Astrocyte (in vitro differentiated cells and primary cell): ENCODE data around the gene COL16A1. TPM values are rescaled to one million over a fixed set of nuclear protein-coding genes. Genes with fewer than 3 reads are reported as not detected.

Source experiments
- DNase-seq: peaks from one replicate; pipeline ENCODE4 v3.0.0-alpha.2; 2010; ENCODE audit warnings: low read depth
- FAIRE-seq: peaks from 2 replicates; lab custom pipeline; 2011; peaks lifted over from hg19 to GRCh38; lab: Jason Lieb, UNC
- H2AFZ ChIP-seq: 2 replicates; pipeline ENCODE4 v1.6.0; 2012; ENCODE audit warnings: low read depth, low read length, inconsistent platforms
- H3K27ac ChIP-seq: 2 replicates; pipeline ENCODE4 v1.5.1; 2011; ENCODE audit warnings: low read depth, low read length, inconsistent platforms
- H3K27me3 ChIP-seq: 2 replicates; pipeline ENCODE4 v1.6.0; 2011; ENCODE audit warnings: low read length, inconsistent platforms; ENCODE audit not compliant: insufficient read depth
- H3K36me3 ChIP-seq: 2 replicates; pipeline ENCODE4 v1.5.1; 2011; ENCODE audit warnings: low read length, inconsistent platforms; ENCODE audit not compliant: insufficient read depth
- H3K4me1 ChIP-seq: 2 replicates; pipeline ENCODE4 v1.5.1; 2011; ENCODE audit warnings: low read length, inconsistent platforms; ENCODE audit not compliant: insufficient read depth
- H3K4me2 ChIP-seq: 2 replicates; pipeline ENCODE4 v1.6.0; 2012; ENCODE audit warnings: low read length, inconsistent platforms
- H3K4me3 ChIP-seq: 2 replicates; pipeline ENCODE4 v1.5.1; 2011; ENCODE audit warnings: low read depth, mild to moderate bottlenecking, low read length, inconsistent platforms; ENCODE audit not compliant: insufficient read depth
- H3K79me2 ChIP-seq: 2 replicates; pipeline ENCODE4 v1.6.0; 2012; ENCODE audit warnings: mild to moderate bottlenecking, low read length, inconsistent platforms; ENCODE audit not compliant: insufficient read depth
- H3K9ac ChIP-seq: 2 replicates; pipeline ENCODE4 v1.6.0; 2012; ENCODE audit warnings: mild to moderate bottlenecking, low read length, inconsistent platforms
- H3K9me3 ChIP-seq: 2 replicates; pipeline ENCODE4 v1.5.1; 2012; ENCODE audit warnings: low read depth, mild to moderate bottlenecking, low read length, inconsistent platforms; ENCODE audit not compliant: insufficient read depth
- H4K20me1 ChIP-seq: 2 replicates; pipeline ENCODE4 v1.6.0; 2012; ENCODE audit warnings: low read length, inconsistent platforms; ENCODE audit not compliant: insufficient read depth
- H3K27ac Mint-ChIP-seq: one replicate; pipeline ENCODE4 v1.8.0; 2021; ENCODE audit warnings: mild to moderate bottlenecking, mixed read lengths; ENCODE audit not compliant: unreplicated experiment
- H3K27me3 Mint-ChIP-seq: one replicate; pipeline ENCODE4 v1.8.0; 2021; ENCODE audit warnings: low read depth, mixed read lengths; ENCODE audit not compliant: unreplicated experiment
- H3K36me3 Mint-ChIP-seq: one replicate; pipeline ENCODE4 v1.8.0; 2021; ENCODE audit warnings: low read depth, mixed read lengths; ENCODE audit not compliant: unreplicated experiment
- H3K4me1 Mint-ChIP-seq: one replicate; pipeline ENCODE4 v1.8.0; 2021; ENCODE audit warnings: low read depth, mixed read lengths; ENCODE audit not compliant: unreplicated experiment
- H3K4me3 Mint-ChIP-seq: one replicate; pipeline ENCODE4 v1.8.0; 2021; ENCODE audit warnings: mild to moderate bottlenecking, moderate library complexity, mixed read lengths; ENCODE audit not compliant: unreplicated experiment
- H3K9me3 Mint-ChIP-seq: one replicate; pipeline ENCODE4 v1.8.0; 2021; ENCODE audit warnings: mild to moderate bottlenecking, mixed read lengths; ENCODE audit not compliant: unreplicated experiment
- CTCF ChIP-seq: IDR thresholded peaks from 2 replicates; pipeline ENCODE4 v1.5.1; 2011; ENCODE audit warnings: low read depth, mild to moderate bottlenecking, inconsistent platforms, low read length, moderate library complexity; ENCODE audit not compliant: insufficient read depth
- EZH2 ChIP-seq: IDR thresholded peaks from 2 replicates; pipeline ENCODE4 v1.6.1; 2012; ENCODE audit warnings: mild to moderate bottlenecking, low read length, inconsistent platforms; ENCODE audit not compliant: insufficient read depth
- total RNA-seq: library from RNA; stranded (reverse); gene quantifications from 2 replicates; pipeline ENCODE4 v1.2.1, GENCODE V29; 2021

The COL16A1 gene
- total RNA-seq, 1 donor from 2014 or later: 42.9 TPM

GRCh38 chr1:31691951-31692350 is 11.9 kb downstream of the COL16A1 start:
- no peak overlapping the region for H3K4me3 Mint-ChIP-seq
- no peak overlapping the region for H3K4me2 ChIP-seq
- no peaks in the 10 kb centered on the region for H3K27me3 ChIP-seq
- no peak overlapping the region for H3K4me3 ChIP-seq
- FAIRE-seq (no peak), DNase-seq (no peak)
- no peak for TF ChIP-seq CTCF
- TF ChIP-seq EZH2: no peak
- H3K4me1 Mint-ChIP-seq: peaks cover 28% of the 10 kb centered on the region
- no peaks in the 10 kb centered on the region for H4K20me1 ChIP-seq
- no peak overlapping the region for H3K9ac ChIP-seq
- no peak overlapping the region for H3K27ac Mint-ChIP-seq
- no peaks in the 10 kb centered on the region for H3K9me3 Mint-ChIP-seq
- H3K36me3 Mint-ChIP-seq: peaks cover 4% of the 10 kb centered on the region
- H3K27me3 Mint-ChIP-seq: no peaks in the 10 kb centered on the region
- no peak overlapping the region for H2AFZ ChIP-seq
- peaks cover under 1% of the 10 kb centered on the region for H3K36me3 ChIP-seq
- H3K79me2 ChIP-seq: no peaks in the 10 kb centered on the region
- peaks cover 31% of the 10 kb centered on the region for H3K4me1 ChIP-seq
- no peak overlapping the region for H3K27ac ChIP-seq
- H3K9me3 ChIP-seq: no peaks in the 10 kb centered on the region

GRCh38 chr1:31691446-31691845 is 12.4 kb downstream of the COL16A1 start:
- Histone ChIP-seq H3K4me2 (no peak overlapping the region), H3K27me3 (no peaks in the 10 kb centered on the region), H3K4me3 (no peak overlapping the region), H4K20me1 (no peaks in the 10 kb centered on the region), H3K27ac (no peak overlapping the region), H3K79me2 (no peaks in the 10 kb centered on the region), H3K9ac (no peak overlapping the region), H3K4me1 (peaks cover 33% of the 10 kb centered on the region), H3K9me3 (no peaks in the 10 kb centered on the region), H3K36me3 (peaks cover 1% of the 10 kb centered on the region), H2AFZ (no peak overlapping the region)
- Mint-ChIP-seq H3K4me1 (peaks cover 32% of the 10 kb centered on the region), H3K27ac (no peak overlapping the region), H3K36me3 (peaks cover 8% of the 10 kb centered on the region), H3K27me3 (no peaks in the 10 kb centered on the region), H3K4me3 (no peak overlapping the region), H3K9me3 (no peaks in the 10 kb centered on the region)
- FAIRE-seq (no peak), DNase-seq (no peak)
- TF ChIP-seq EZH2 (no peak), CTCF (no peak)

GRCh38 chr1:31690921-31691320 is 12.9 kb downstream of the COL16A1 start:
- Histone ChIP-seq H3K9ac (no peak overlapping the region), H3K4me3 (no peak overlapping the region), H4K20me1 (no peaks in the 10 kb centered on the region), H3K79me2 (no peaks in the 10 kb centered on the region), H2AFZ (no peak overlapping the region), H3K4me1 (peaks cover 36% of the 10 kb centered on the region), H3K4me2 (peak overlapping the region; percentile 74), H3K27me3 (no peaks in the 10 kb centered on the region), H3K36me3 (peaks cover 6% of the 10 kb centered on the region), H3K9me3 (no peaks in the 10 kb centered on the region), H3K27ac (no peak overlapping the region)
- Mint-ChIP-seq H3K4me3 (peak overlapping the region; percentile 46), H3K9me3 (peaks cover 3% of the 10 kb centered on the region), H3K27me3 (no peaks in the 10 kb centered on the region), H3K27ac (peak overlapping the region; percentile 97), H3K36me3 (peaks cover 12% of the 10 kb centered on the region), H3K4me1 (peaks cover 38% of the 10 kb centered on the region)
- TF ChIP-seq CTCF: no peak
- TF ChIP-seq EZH2: no peak
- DNase-seq (no peak), FAIRE-seq (no peak)
